Left forelimb (tissue), 1 donor: ENCODE measurements around the gene ATP2C2.
A peak's percentile ranks its signal among the peaks of the same experiment; 100 is the strongest.
"Not testable (repeated sequence)": the region's sequence is repeated elsewhere in the genome, so short reads cannot be mapped to it uniquely, and the experiment has no call there.

Source experiments
- DNase-seq: peaks from one replicate; pipeline ENCODE4 v3.0.0-alpha.2; 2018; ENCODE audit warnings: low spot score

ATP2C2 gene, protein sequence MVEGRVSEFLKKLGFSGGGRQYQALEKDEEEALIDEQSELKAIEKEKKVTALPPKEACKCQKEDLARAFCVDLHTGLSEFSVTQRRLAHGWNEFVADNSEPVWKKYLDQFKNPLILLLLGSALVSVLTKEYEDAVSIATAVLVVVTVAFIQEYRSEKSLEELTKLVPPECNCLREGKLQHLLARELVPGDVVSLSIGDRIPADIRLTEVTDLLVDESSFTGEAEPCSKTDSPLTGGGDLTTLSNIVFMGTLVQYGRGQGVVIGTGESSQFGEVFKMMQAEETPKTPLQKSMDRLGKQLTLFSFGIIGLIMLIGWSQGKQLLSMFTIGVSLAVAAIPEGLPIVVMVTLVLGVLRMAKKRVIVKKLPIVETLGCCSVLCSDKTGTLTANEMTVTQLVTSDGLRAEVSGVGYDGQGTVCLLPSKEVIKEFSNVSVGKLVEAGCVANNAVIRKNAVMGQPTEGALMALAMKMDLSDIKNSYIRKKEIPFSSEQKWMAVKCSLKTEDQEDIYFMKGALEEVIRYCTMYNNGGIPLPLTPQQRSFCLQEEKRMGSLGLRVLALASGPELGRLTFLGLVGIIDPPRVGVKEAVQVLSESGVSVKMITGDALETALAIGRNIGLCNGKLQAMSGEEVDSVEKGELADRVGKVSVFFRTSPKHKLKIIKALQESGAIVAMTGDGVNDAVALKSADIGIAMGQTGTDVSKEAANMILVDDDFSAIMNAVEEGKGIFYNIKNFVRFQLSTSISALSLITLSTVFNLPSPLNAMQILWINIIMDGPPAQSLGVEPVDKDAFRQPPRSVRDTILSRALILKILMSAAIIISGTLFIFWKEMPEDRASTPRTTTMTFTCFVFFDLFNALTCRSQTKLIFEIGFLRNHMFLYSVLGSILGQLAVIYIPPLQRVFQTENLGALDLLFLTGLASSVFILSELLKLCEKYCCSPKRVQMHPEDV

DNA sequence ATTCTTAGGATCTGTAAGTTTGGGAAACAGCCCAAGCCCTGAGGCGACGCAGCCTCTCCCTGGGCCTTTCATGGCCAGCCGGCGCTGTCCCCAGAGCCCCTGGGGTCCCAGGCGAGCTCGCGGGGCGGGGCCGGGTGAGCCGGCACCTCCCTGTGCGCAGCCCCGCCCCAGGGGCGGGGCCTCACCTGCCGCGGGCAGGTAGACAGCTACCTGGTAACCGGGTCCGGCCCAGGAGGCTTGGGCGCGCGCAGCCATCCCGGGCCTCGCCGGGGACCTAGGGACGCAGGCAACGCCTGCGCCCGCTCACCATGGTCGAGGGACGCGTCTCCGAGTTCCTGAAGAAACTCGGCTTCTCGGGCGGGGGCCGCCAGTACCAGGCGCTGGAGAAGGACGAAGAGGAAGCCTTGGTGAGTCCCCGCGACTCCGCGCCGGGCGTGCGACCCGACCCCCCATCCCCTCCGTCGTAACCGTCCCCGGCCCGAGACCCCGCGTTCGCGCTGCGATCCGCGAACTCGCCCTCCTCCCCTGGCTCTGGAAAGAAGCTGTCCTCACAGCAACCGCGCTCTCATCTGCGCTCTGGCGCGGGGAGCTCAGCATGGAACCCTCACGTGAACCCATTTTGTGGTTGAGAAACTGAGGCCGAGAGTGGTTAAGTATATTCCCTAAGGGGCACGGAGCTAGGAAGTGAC, at the start of gene ATP2C2:
Gene ATP2C2, plus strand, starts transcription at position 231 of the 689 bp plus-strand sequence. Its CDS starts 78 bp downstream, at position 309.
- no peak for DNase-seq

DNA sequence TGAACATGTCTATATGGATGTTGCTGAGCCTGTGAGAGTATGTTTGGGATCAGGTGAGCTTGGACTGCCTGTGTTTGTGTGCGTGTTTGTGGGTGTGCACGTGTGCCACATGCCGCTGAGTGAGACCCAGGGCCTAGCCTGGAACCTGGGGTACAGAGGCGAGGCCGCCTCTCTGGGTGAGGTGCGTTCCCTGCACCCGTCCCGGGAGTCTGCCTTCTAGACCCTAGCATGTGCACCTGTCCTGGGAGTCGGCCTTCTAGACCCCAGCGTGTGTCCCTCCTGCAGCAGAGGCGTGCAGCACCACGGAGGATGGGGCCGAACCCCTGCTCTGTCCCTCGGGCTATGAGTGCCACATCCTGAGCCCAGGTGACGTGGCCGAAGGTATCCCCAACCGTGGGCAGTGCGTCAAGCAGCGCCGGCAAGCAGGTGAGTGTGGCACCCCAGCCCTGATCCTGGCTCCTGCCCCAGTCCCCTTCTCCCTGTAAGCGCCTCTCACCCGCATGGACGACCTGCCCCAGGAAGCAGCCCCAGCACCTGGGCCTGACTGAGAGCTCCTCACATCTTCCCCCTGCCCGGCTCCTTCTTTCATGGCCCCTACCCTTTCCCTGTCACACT, 49.1 kb upstream of the ATP2C2 start:
- no peak for DNase-seq

DNA sequence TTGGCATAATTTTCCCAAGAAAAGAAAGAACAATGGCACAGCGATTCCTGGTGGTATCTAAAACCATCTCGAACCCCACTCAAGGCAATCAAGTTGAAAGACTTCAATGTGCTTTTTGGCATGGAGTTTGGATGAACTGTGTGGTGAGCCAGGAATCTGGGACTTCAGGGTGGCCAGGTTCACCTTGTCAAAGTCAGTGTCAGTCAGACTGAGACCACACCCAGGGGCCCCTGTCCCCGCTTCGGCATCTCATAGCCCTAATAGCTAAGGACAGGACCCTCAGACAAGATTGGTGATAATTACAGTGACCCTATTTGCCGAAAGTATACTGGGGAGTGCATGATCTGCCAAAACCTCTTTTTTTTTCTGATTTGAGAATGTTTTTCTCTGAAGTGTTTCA, 47.8 kb upstream of the ATP2C2 start:
- DNase-seq, result no peak

DNA sequence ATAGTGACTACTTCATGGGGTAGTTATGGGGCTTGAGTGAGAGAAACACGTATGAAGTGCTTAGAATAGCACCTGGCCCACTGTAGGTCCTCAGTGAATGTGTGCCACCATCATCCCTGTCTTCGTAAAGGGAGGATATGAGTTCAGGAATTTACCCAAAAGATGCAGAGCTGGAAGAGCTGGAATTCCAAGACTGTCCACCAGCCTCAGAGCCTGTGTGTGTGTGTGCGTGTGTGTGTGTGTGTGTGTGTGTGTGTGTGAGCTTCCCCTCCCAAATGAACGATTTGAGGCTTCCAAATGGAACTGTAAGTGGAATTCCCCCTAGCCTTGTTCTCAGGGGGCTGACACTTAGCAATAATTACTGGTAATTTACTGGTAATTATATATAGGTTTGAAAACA, 46.4 kb upstream of the ATP2C2 start:
- no peak for DNase-seq

DNA sequence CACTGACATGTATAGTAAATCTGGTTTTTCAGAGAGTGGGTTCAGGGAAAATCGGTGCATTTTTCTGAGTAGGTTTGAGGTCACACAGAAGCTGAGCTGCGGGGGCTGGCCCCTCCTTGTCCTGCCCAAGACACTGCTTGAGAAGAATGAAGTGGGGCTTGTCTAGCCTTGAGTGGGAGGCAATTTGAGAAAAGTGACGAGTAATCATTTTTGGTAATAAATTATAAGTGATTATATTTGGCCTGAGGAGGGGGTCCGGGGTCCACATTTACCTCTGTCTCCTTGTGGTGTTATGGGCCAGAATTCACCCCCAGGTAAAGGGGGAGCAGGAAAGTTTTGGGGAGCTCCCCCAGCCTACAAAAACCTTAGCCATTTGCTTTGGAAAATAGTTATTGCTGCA, 45.6 kb upstream of the ATP2C2 start:
- DNase-seq, result no peak

DNA sequence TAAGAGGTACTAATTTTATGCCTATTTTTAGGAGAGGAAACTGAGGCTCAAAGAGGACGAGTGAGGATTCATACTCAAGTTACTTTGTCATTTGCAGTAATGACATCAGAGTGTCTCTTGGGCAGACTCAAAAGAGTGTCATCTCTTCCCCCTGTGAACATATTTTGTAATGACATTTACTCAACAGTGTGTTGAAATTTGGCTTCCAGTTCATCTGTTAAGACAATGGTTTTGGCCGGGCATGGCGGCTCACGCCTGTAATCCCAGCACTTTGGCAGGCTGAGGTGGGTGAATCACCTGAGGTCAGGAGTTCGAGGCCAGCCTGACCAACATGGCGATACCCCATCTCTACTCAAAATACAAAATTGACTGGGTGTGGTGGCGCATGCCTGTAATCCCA, 44.7 kb upstream of the ATP2C2 start:
- DNase-seq, result no peak

DNA sequence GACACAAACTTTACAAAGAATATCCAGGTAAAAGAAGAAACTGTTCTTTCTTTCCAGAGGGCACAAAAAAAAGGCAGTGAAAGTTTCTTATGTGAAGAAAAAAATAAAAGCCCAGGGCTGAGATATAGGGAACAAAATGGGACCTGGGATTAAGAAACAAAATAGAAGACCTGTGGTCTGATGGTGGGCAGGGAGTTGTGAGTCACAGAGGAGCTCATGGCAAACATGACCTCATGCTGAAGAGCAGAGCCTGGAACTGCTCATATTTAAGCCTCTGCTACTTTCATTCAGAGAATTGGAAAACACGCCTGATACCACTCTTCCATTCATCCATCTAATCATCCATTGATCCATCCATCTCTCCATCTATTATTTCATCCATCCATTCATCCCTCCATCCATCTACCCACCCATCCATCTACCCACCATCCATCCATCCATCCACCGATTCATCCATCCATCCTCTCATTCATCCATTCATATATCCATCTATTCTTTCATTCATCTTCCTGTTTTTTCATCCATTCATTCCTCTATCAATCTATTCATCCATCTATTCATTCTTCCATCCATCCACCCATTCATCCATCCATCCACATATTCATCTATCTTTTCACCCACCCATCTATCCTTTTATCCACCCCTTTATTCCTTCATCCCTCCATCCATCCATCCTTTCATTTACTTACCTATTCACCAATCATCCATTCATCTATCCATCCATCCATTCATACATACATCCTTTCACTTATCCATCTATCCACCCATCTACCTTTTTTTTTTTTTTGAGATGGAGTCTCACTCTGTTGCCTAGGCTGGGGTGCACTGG, 43.7 kb upstream of the ATP2C2 start:
- DNase-seq, result no peak

DNA sequence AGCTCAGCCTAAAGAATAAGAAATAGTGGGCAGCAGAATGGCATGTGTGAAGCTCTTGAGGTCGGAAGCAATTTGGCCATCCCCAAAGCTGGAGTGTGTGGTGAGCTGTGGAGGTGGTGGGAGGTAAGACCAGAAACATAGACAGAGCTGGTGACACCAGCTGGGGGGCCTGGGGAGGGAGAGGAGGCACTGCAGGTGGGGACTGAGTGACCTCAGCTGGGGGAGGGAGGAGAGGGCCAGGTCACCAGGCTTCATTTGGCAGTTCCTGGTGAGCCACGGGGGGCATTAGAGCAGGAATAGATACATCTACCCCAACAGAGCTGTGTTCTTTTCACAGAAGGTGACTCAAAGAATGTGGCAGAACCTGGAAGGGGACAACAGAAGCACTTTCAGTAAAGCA, 41.8 kb upstream of the ATP2C2 start:
- DNase-seq, result no peak

DNA sequence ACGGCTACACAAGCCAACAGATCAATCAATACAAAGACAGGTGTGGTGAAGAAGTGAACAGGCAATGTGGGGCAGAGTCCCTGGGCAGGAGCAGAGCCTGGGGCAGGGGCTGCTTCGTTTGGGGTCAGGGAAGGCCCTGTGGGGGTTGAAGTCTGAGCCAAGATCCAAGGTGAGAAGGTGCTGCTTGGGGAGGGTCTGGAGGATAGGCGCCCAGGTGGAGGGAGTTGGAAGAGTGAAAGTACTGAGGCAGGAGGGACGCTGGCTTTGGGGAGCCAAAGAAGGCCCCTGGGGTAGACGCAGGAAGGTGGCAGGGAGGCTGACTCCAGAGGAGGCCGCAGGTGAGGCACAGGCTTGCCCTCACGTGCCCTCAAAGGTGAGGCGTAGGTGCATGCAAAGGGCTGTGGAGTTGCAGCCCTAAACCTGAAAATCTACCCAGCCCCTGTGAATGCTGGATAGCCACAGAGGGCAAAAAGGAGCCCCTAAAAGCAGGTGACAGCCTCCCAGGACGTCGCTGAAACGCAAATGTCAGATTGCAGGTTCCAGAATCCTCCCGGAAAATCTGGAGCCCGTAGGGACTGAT, 40.3 kb upstream of the ATP2C2 start:
- no peak for DNase-seq

- no peak for DNase-seq
Measured at GRCh38 chr16:84329016-84329415, 39.3 kb upstream of the ATP2C2 start.

- no peak for DNase-seq
Measured at GRCh38 chr16:84329843-84330684, 38.3 kb upstream of the ATP2C2 start.

GRCh38 chr16:84330685-84331050, 37.7 kb upstream of the ATP2C2 start:
- no peak for DNase-seq

- DNase-seq, result no peak
Measured at GRCh38 chr16:84331998-84332780, 36.1 kb upstream of the ATP2C2 start.

GRCh38 chr16:84332975-84333684, 35.2 kb upstream of the ATP2C2 start:
- DNase-seq, result no peak

DNA sequence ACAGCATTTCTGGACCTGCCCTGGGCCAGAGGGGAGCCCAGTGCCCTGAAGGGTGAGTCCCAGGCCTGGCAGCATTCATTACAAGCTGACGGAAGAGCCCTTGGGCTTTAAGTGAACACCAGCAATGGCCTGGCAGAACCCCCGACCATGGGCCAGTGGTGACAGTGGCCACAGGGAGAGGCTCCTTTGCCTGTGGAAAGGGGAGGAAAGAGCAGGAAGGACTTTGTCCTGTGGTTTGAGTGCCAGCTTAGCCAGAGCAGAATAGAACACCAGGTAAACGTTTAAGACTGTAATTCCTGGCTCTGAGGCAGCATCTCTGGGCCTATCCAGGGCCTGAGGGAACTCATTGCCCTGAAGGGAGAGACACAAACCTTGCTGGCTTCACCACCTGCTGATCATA, 34.3 kb upstream of the ATP2C2 start:
- DNase-seq, result no peak

DNA sequence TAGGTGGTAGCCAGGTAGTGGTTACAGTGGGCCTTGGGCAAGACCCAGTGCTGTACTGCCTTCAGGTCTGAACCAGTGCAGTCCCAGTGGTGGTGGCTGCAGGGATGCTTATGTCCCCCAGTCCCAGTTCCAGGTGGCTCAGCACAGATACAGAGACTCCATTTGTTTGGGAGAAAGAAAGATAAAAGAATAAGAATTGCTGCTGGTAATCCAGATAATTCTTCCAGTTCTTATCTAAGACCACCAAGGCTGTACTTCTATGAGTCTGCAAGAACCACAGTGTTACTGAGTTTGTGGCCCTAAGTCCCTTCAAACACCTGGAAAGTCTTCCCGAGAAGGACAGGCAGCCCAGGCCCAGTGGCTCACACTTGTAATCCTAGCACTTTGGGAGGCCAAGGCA, 33.9 kb upstream of the ATP2C2 start:
- DNase-seq, result no peak

DNA sequence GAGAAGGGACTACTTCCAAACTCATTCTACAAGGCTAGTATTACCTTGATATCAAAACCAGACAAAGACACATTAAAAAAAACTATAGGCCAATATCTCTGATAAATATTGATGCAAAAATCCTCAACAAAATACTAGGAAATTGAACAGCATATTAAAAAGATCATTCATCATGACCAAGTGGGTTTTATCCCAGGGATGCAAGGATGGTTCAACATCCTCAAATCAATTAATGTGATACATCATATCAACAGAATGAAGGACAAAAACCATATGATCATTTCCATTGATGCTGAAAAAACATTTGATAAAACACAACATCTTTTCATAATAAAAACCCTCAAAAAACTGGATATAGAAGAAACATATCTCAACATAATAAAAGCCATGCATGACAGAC, 31.1 kb upstream of the ATP2C2 start:
- DNase-seq, result not testable (repeated sequence)

- peak; percentile 76 for DNase-seq
Measured at GRCh38 chr16:84339311-84339710, 29.0 kb upstream of the ATP2C2 start.
